ENCODE data around the gene SUPT20H.
"Not testable (repeated sequence)": the region's sequence is repeated elsewhere in the genome, so short reads cannot be mapped to it uniquely, and the experiment has no call there.

SUPT20H gene

GRCh38 chr13:37069597-37070103, 10.2 kb upstream of the SUPT20H start:
- DNase-seq (ENCODE audit: low read depth) = no peak

DNA sequence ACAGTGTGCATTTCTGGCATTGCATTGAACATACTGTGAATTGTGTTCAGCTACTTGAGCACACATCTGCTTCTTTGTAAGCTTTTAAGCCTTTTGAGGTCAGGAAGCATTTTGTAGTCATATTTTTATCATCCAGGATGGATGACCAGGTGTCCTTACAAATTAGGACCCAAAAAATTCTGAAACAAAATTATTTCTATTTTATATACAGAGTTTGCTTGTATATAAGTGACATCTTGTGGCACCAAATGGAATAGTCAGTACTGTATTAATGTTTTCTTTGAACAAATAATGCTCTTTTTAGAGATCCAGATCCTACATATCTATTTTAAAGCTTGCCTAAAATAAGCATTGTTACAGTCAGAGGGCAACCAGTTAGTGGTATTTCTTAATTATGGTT, 9.5 kb upstream of the SUPT20H start:
- no peak for DNase-seq (ENCODE audit: low read depth)

GRCh38 chr13:37067874-37068273, 8.4 kb upstream of the SUPT20H start:
- no peak for DNase-seq (ENCODE audit: low read depth)

- DNase-seq (ENCODE audit: low read depth) = no peak
Observed at GRCh38 chr13:37065890-37066526, 6.5 kb upstream of the SUPT20H start.

GRCh38 chr13:37059848-37060192, 332 bp upstream of the SUPT20H start:
- no peak for DNase-seq (ENCODE audit: low read depth)

GRCh38 chr13:37056228-37056627, 3.3 kb downstream of the SUPT20H start:
- DNase-seq (ENCODE audit: low read depth) = not testable (repeated sequence)

- DNase-seq (ENCODE audit: low read depth) = not testable (repeated sequence)
Observed at GRCh38 chr13:37053111-37053510, 6.4 kb downstream of the SUPT20H start.

GRCh38 chr13:37049810-37050209, 9.7 kb downstream of the SUPT20H start:
- DNase-seq (ENCODE audit: low read depth) = no peak

DNA sequence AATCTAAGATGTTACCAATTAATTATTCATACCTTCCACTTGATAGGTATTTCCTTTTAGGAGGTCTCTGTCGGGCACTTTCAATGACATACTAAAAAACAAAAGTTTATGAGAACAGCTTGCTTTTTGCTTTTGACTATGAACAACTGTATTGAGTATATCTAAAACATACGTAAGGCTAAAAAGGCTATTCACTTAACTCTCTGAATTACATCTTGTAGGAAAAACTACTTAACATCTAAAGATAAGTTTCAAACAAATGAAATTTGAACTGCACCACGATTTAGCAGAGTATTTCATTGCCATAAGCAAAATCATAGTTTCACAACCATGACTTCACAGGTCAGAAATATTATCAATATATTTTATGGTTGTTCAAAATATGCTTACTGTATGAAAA, 11.6 kb downstream of the SUPT20H start:
- DNase-seq (ENCODE audit: low read depth) = no peak

DNA sequence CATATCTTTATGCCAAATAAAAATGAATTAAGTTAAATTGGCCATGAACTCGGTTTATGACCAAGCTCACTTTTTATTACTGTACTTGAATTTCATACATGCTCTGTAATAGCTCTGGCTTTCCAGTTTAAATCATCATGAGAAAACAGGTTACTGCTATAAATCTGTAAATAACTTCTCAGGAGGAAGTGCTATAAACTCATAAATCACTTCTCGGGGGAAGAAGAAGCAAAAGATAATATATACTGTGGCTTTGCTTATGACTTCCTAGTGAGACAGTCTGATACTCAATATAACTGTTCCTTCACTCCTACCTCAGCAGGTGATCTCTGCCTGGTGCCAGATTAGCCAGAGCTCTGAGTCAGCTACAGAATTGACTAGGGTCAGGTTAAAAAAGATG, 12.5 kb downstream of the SUPT20H start:
- no peak for DNase-seq (ENCODE audit: low read depth)

- no peak for DNase-seq (ENCODE audit: low read depth)
Observed at GRCh38 chr13:37046062-37046461, 13.4 kb downstream of the SUPT20H start.

DNA sequence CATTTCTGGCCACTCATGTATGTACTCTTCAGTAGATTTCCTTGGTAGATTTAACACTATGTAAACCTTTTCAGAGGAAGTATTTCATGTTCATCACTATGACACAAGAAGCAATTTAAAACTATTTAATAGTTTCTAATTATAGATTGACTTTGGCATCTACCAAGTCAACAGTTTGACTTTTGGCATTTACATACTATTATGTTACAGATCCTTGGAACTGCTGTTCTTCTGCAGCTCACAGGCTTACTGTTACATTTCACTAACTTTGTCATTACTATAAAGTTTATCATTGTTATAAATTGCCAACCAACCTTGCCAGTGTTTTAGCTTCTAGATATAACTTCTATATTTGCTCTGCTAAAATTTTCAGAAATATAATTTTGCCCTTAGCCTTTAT, 18.7 kb downstream of the SUPT20H start:
- DNase-seq (ENCODE audit: low read depth) = no peak

GRCh38 chr13:37039896-37040295, 19.6 kb downstream of the SUPT20H start:
- no peak for DNase-seq (ENCODE audit: low read depth)

- no peak for DNase-seq (ENCODE audit: low read depth)
Observed at GRCh38 chr13:37037241-37037640, 22.2 kb downstream of the SUPT20H start.

- no peak for DNase-seq (ENCODE audit: low read depth)
Observed at GRCh38 chr13:37029617-37030016, 29.9 kb downstream of the SUPT20H start.

DNA sequence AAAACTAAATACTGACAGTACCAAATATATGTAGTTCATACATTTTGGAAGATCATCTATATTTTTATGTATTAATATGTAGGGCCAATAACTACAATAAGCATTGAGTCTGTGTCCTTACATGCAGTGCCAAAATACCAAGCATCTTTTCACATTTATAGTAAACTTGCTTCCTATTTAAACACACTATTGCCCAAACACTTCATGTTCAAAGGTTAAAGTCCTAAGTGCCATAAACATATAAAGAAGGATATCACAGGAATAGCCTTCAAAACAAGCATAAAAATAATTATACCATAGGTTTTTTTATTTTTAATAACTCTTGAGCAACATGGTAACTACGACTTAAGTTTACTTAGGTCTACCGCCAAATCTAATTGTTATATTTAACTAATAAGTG, 31.8 kb downstream of the SUPT20H start:
- no peak for DNase-seq (ENCODE audit: low read depth)

DNA sequence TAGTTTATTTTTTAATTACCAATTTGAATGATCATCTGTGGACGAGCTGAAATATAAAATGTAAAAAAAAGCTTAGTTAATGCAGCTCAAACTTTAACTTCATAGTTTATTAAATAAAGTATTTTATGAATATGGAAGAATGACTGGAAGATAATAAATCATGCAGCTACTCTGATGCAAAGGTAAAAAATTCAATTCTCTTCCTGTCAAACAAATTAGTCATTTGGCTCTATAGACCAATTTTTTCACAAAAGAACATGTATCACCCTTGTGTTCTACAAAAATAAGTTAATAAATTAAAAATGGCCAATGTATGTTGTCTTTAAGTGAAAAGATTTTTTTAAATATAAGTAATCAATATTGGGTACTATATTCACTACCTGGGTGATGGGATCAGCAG, 32.7 kb downstream of the SUPT20H start:
- DNase-seq (ENCODE audit: low read depth) = no peak

GRCh38 chr13:37023871-37024270, 35.6 kb downstream of the SUPT20H start:
- no peak for DNase-seq (ENCODE audit: low read depth)

DNA sequence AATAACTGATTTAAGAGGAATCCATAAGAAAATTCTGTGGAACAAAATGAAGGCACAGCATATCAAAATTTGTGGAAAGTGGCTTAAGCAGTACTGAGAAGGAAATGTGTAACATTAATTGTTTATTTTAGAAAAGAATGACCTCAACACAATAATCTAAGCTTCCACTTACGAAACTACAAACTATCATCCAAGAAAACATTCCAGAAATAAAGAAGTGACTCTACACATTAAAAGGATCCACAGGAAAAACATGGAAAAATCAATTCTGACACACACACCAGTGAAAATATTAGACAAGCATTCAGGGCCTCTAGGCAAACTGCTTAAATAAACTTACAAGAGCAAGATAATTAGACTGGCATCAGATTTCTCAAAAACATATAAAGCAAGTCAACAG, 44.9 kb downstream of the SUPT20H start:
- no peak for DNase-seq (ENCODE audit: low read depth)

DNA sequence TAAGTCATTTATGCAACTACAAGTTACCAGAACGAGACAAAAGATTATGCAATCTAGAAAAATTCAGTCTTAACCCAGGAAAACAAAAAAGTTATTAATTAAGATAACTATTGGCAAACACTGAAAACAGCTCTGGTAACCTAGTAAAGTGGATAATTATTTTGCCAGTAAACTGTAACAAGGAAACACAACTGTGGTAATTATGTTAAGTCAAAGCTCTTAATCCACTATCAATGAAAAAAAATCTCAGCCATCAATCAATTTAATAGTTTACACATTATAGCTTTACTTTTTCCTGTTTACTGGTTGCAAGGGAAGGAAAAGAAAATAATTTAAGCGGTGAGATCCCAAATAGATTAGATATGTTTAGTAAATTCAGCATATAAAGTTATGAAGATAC, 47.7 kb downstream of the SUPT20H start:
- DNase-seq (ENCODE audit: low read depth) = no peak

DNA sequence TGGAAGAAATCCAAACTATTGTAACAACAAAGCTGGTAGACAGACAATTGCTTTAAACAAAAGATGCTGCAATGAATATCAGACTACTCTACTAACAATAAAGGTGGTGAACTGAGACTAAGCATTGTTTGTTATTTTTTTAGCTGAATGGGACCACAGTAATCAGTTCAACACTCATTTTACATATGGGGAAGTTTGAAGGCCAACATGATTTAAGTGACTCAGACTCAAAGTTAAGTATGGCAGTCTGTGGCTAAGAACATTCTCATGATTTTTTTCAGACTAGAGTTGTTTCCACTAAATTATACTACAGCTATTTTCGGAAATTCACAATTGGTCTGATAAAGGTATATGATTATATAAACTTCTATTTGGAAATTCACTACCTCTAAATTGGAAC, 48.5 kb downstream of the SUPT20H start:
- no peak for DNase-seq (ENCODE audit: low read depth)

DNA sequence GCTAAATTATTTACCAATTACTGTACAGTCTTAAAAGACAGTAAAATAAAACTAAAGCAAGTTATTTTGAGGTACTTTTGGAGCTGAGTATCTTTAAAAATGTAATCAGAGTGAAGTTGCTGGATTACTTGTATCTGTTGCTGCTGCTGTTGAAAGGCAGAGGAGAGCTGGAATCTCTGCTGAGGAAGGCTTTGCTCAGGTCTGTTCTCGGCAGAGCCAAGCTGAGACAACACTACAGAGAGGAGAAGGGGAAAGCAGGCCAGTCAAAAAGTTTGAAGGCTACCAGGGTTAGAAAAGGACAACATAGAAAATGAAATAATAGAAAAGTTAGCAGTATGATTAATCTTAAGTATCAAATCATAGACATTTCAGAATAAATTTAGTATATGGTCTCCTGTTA, 49.1 kb downstream of the SUPT20H start:
- no peak for DNase-seq (ENCODE audit: low read depth)

DNA sequence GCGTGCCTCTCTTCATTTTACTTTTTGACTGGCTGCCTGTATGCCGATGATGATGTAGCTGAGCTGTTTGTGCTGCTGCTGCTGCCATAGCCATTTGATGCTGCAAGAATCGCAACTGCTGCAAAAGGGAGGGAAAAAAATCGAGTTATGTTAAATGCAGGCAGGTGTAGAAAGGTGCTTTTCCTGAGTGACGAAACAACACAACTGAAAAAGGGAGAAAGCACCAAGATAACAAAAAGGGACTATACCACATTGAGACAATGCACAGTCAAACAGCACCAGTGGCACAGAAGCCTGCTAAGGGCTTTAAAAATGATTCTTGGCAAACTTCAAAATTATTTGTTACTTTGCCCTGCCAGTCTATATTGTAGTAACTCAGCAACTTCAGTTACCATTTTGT, 49.8 kb downstream of the SUPT20H start:
- DNase-seq (ENCODE audit: low read depth) = no peak

GRCh38 chr13:37001921-37002250, 57.6 kb downstream of the SUPT20H start:
- DNase-seq (ENCODE audit: low read depth) = no peak

All from stimulated activated CD8-positive, alpha-beta memory T cell treated with anti-CD3 and anti-CD28 coated beads, Interleukin-15, amount 100 ng/mL, for 24 hours (primary cell).